Neural progenitor cell (in vitro differentiated cells): Measurements from ENCODE around the gene PLEKHJ1. TPM values are rescaled to one million over a fixed set of nuclear protein-coding genes. Genes with fewer than 3 reads are reported as not detected.
A peak's percentile ranks its signal among the peaks of the same experiment; 100 is the strongest.

Source experiments
- DNase-seq: peaks from one replicate; pipeline ENCODE4 v3.0.0-alpha.2; 2016; ENCODE audit warnings: low spot score
- H2AFZ ChIP-seq: fragments of 200-600 bp; sonication (generic); replicated peaks from 2 replicates; pipeline ENCODE4 v1.6.1; 2016; ENCODE audit warnings: antibody characterized with exemption
- H3F3A ChIP-seq: fragments of 200-600 bp; sonication (generic); 2 replicates; pipeline ENCODE4 v1.6.1; 2016; ENCODE audit warnings: antibody characterized with exemption, low read depth
- H3K27ac ChIP-seq: fragments of 200-600 bp; sonication (generic); 2 replicates; pipeline ENCODE4 v1.5.1; 2016; ENCODE audit warnings: mild to moderate bottlenecking
- H3K27me3 ChIP-seq: fragments of 200-600 bp; sonication (generic); 2 replicates; pipeline ENCODE4 v1.6.1; 2016; ENCODE audit warnings: mild to moderate bottlenecking, moderate library complexity
- H3K36me3 ChIP-seq: fragments of 200-600 bp; sonication (generic); 2 replicates; pipeline ENCODE4 v1.5.1; 2016
- H3K4me1 ChIP-seq: fragments of 200-600 bp; sonication (generic); 2 replicates; pipeline ENCODE4 v1.6.1; 2016; ENCODE audit warnings: mixed run types
- H3K4me2 ChIP-seq: fragments of 200-600 bp; sonication (generic); 2 replicates; pipeline ENCODE4 v1.6.1; 2016
- H3K4me3 ChIP-seq: fragments of 200-600 bp; sonication (generic); 2 replicates; pipeline ENCODE4 v1.5.1; 2016
- H3K79me2 ChIP-seq: fragments of 200-600 bp; sonication (generic); 2 replicates; pipeline ENCODE4 v1.6.1; 2016; ENCODE audit warnings: low read depth
- H3K9ac ChIP-seq: fragments of 200-600 bp; sonication (generic); 2 replicates; pipeline ENCODE4 v1.6.1; 2016
- H3K9me3 ChIP-seq: fragments of 200-600 bp; sonication (generic); 2 replicates; pipeline ENCODE4 v1.5.1; 2016; ENCODE audit warnings: low read depth
- H4K20me1 ChIP-seq: fragments of 200-600 bp; sonication (generic); 2 replicates; pipeline ENCODE4 v1.6.1; 2016; ENCODE audit warnings: low read depth
- H3K27ac Mint-ChIP-seq: 3 replicates; pipeline ENCODE4 v1.8.0; 2021; ENCODE audit warnings: mixed read lengths
- H3K27me3 Mint-ChIP-seq: 2 replicates; pipeline ENCODE4 v1.8.0; 2022; ENCODE audit warnings: low read depth, mild to moderate bottlenecking, inconsistent platforms, moderate library complexity, mixed read lengths; ENCODE audit not compliant: insufficient read depth
- H3K36me3 Mint-ChIP-seq: 3 replicates; pipeline ENCODE4 v1.8.0; 2021; ENCODE audit warnings: mixed read lengths
- H3K4me1 Mint-ChIP-seq: 3 replicates; pipeline ENCODE4 v1.8.0; 2021; ENCODE audit warnings: mixed read lengths
- H3K4me3 Mint-ChIP-seq: 3 replicates; pipeline ENCODE4 v1.8.0; 2021; ENCODE audit warnings: mild to moderate bottlenecking, moderate library complexity, mixed read lengths
- H3K9me3 Mint-ChIP-seq: 3 replicates; pipeline ENCODE4 v1.8.0; 2020; ENCODE audit warnings: mixed read lengths
- CTCF ChIP-seq: fragments of 200-600 bp; sonication (generic); IDR thresholded peaks from 2 replicates; pipeline ENCODE4 v1.5.1; 2017; ENCODE audit warnings: antibody characterized with exemption, mild to moderate bottlenecking
- EZH2 ChIP-seq: fragments of 200-600 bp; sonication (generic); IDR thresholded peaks from 2 replicates; pipeline ENCODE4 v1.6.1; 2017; ENCODE audit warnings: antibody characterized with exemption, mild to moderate bottlenecking, moderate library complexity
- EZH2phosphoT487 ChIP-seq: fragments of 200-600 bp; sonication (generic); IDR thresholded peaks from 2 replicates; pipeline ENCODE4 v1.6.1; 2017; ENCODE audit warnings: antibody characterized with exemption
- total RNA-seq: library from RNA; depleted of rRNA; stranded (reverse); fragments of >200 nt; gene quantifications from 2 replicates; pipeline ENCODE4 v1.2.3, GENCODE V29; 2015; ENCODE audit warnings: low replicate concordance

The PLEKHJ1 gene
- 77.6 and 145 TPM in 2 replicates for total RNA-seq

- H3K27me3 ChIP-seq: no peaks in the 10 kb centered on the region
- peak within 1 kb of the TSS; percentile 88 for H3K27ac ChIP-seq
- H3K4me2 ChIP-seq: peak within 1 kb of the TSS; percentile 97
- H3K36me3 Mint-ChIP-seq: peaks cover 13% of the 10 kb centered on the region
- peak within 1 kb of the TSS; percentile 99 for H3K4me3 Mint-ChIP-seq
- no peaks in the 10 kb centered on the region for H3K9me3 ChIP-seq
- DNase-seq: peak; percentile 100
- H3K27ac Mint-ChIP-seq: peak within 1 kb of the TSS; percentile 99
- H2AFZ ChIP-seq: peak within 1 kb of the TSS; percentile 74
- TF ChIP-seq EZH2phosphoT487 (no peak), CTCF (peak; percentile 94), EZH2 (no peak)
- H3K9me3 Mint-ChIP-seq: no peaks in the 10 kb centered on the region
- H3K4me1 ChIP-seq: peaks cover 44% of the 10 kb centered on the region
- peaks cover 53% of the 10 kb centered on the region for H3K4me1 Mint-ChIP-seq
- H3K4me3 ChIP-seq: peak within 1 kb of the TSS; percentile 72
- H3K9ac ChIP-seq: peak within 1 kb of the TSS; percentile 86
- H3K36me3 ChIP-seq: no peaks in the 10 kb centered on the region
- peaks cover 38% of the 10 kb centered on the region for H3F3A ChIP-seq
- H3K27me3 Mint-ChIP-seq: peaks cover 11% of the 10 kb centered on the region
- H4K20me1 ChIP-seq: peaks cover 72% of the 10 kb centered on the region
- peaks cover 70% of the 10 kb centered on the region for H3K79me2 ChIP-seq
Measured at GRCh38 chr19:2236314-2237050, at the start of gene PLEKHJ1, which contains the start of gene SF3A2. Gene PLEKHJ1 (minus strand): TSS chr19:2236329. CDS start chr19:2236248, 81 bp downstream. Gene SF3A2 (plus strand): TSS chr19:2236824. CDS start chr19:2243419, 6,595 bp downstream.

GRCh38 chr19:2283835-2284507, 47.8 kb upstream of the PLEKHJ1 start:
- no peak overlapping the region for H3K4me3 Mint-ChIP-seq
- H3K27me3 ChIP-seq: peaks cover 76% of the 10 kb centered on the region
- no peak overlapping the region for H3K4me3 ChIP-seq
- H3K4me1 Mint-ChIP-seq: peaks cover 11% of the 10 kb centered on the region
- no peaks in the 10 kb centered on the region for H3K79me2 ChIP-seq
- no peak overlapping the region for H3K27ac ChIP-seq
- no peak overlapping the region for H3K27ac Mint-ChIP-seq
- H2AFZ ChIP-seq: no peak overlapping the region
- no peak overlapping the region for H3K4me2 ChIP-seq
- no peaks in the 10 kb centered on the region for H3K36me3 ChIP-seq
- peaks cover 9% of the 10 kb centered on the region for H3K4me1 ChIP-seq
- H3K9ac ChIP-seq: no peak overlapping the region
- peaks cover 3% of the 10 kb centered on the region for H3K9me3 Mint-ChIP-seq
- TF ChIP-seq EZH2: no peak
- TF ChIP-seq EZH2phosphoT487: no peak
- no peak for TF ChIP-seq CTCF
- no peaks in the 10 kb centered on the region for H3K9me3 ChIP-seq
- H3K36me3 Mint-ChIP-seq: peaks cover 3% of the 10 kb centered on the region
- H3K27me3 Mint-ChIP-seq: peaks cover 25% of the 10 kb centered on the region
- H4K20me1 ChIP-seq: peaks cover 12% of the 10 kb centered on the region
- H3F3A ChIP-seq: peaks cover 10% of the 10 kb centered on the region
- no peak for DNase-seq

DNA sequence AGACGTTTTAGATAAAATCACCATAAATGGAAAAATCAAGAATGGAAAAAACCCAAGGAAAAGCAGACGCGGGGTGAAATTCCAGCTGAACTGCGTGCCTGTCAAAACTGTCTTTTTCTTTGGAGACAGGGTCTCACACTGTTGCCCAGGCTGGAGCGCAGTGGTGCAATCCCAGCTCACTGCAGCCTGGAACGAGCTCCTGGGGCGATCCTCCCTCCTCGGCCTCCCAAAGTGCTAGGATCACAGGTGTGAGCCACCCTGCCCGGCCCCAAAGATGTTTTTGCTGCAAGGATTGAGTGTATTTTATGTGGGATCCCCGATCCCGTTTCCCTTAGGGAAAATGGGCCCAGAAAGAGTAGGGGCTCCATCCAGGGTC, 46.7 kb upstream of the PLEKHJ1 start:
- H3K9me3 Mint-ChIP-seq: peaks cover 3% of the 10 kb centered on the region
- peak overlapping the region; percentile 47 for H3K27ac Mint-ChIP-seq
- H3K9me3 ChIP-seq: no peaks in the 10 kb centered on the region

More for the DNA sequence above, 46.7 kb upstream of the PLEKHJ1 start:
- TF ChIP-seq EZH2phosphoT487 (no peak), EZH2 (no peak), CTCF (no peak)
- Histone ChIP-seq H4K20me1 (peaks cover 9% of the 10 kb centered on the region), H3K27ac (no peak overlapping the region), H3K79me2 (no peaks in the 10 kb centered on the region), H3K36me3 (no peaks in the 10 kb centered on the region), H3K4me3 (no peak overlapping the region), H3K27me3 (peaks cover 65% of the 10 kb centered on the region), H2AFZ (no peak overlapping the region), H3K4me1 (peaks cover 9% of the 10 kb centered on the region), H3F3A (peaks cover 10% of the 10 kb centered on the region), H3K9ac (no peak overlapping the region), H3K4me2 (no peak overlapping the region)
- DNase-seq: no peak
- H3K4me3 Mint-ChIP-seq: peak overlapping the region; percentile 71
- peaks cover 8% of the 10 kb centered on the region for H3K4me1 Mint-ChIP-seq
- H3K27me3 Mint-ChIP-seq: peaks cover 16% of the 10 kb centered on the region
- no peaks in the 10 kb centered on the region for H3K36me3 Mint-ChIP-seq
